Subcutaneous adipose tissue (tissue), 4 donors: ENCODE results near the gene PTPRN2. TPM values are rescaled to one million over a fixed set of nuclear protein-coding genes. Genes with fewer than 3 reads are reported as not detected.

Source experiments
- total RNA-seq, 4 donors: library from RNA; depleted of rRNA; stranded (reverse); fragments of >200 nt; gene quantifications; one replicate each; pipeline ENCODE4 v1.1.0, GENCODE V29; 2016
- TF ChIP-seq, protein P1 (sequence below): fragments of 450-650 bp; IDR thresholded peaks from one replicate; pipeline ENCODE4 v1.5.1; 2016; ENCODE audit warnings: low read depth, mild to moderate bottlenecking, control low read depth, antibody characterized with exemption, moderate library complexity

The PTPRN2 gene
- total RNA-seq, 4 donors from 2014 or later, result 2.0 to 4.6 (median 3.7) TPM

- TF ChIP-seq, protein P1, sequence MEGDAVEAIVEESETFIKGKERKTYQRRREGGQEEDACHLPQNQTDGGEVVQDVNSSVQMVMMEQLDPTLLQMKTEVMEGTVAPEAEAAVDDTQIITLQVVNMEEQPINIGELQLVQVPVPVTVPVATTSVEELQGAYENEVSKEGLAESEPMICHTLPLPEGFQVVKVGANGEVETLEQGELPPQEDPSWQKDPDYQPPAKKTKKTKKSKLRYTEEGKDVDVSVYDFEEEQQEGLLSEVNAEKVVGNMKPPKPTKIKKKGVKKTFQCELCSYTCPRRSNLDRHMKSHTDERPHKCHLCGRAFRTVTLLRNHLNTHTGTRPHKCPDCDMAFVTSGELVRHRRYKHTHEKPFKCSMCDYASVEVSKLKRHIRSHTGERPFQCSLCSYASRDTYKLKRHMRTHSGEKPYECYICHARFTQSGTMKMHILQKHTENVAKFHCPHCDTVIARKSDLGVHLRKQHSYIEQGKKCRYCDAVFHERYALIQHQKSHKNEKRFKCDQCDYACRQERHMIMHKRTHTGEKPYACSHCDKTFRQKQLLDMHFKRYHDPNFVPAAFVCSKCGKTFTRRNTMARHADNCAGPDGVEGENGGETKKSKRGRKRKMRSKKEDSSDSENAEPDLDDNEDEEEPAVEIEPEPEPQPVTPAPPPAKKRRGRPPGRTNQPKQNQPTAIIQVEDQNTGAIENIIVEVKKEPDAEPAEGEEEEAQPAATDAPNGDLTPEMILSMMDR, result no peak
These were observed 659.3 kb downstream of the PTPRN2 start for GRCh38 chr7:157928171-157928794.

GRCh38 chr7:157927313-157927925 is 660.2 kb downstream of the PTPRN2 start:
- TF ChIP-seq, protein P1, result no peak

DNA sequence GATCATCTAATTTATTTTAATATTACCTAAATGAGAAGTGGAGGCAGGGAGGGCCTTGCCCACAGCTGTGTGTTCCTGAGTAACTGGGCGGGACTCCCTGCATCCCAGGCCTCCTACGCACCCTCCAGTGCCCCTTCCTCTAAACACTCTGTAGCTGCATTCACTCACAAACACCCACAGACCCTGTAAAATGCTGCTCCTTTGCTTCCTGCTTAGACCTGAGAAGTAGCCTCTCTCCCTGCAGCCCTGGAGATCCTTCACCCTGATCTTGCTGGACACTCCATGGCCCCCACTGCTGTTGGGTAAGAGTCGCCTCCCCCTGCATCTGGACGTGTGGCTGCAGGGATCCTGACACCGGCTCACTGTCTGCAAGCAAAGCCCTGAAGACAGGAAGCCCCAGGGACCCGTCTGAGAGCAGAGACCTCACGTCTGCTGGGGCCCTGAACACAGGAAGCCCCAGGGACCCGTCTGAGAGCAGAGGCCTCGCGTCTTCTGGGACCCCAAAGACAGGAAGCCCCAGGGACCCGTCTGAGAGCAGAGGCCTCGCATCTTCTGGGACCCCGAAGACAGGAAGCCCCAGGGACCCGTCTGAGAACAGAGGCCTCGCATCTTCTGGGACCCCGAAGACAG is 661.0 kb downstream of the PTPRN2 start:
- TF ChIP-seq, protein P1, result no peak

GRCh38 chr7:157926107-157926506 is 661.5 kb downstream of the PTPRN2 start:
- TF ChIP-seq, protein P1, result no peak

GRCh38 chr7:157925383-157925875 is 662.2 kb downstream of the PTPRN2 start:
- TF ChIP-seq, protein P1, result no peak

GRCh38 chr7:157923903-157924630 is 663.6 kb downstream of the PTPRN2 start:
- TF ChIP-seq, protein P1, result no peak

DNA sequence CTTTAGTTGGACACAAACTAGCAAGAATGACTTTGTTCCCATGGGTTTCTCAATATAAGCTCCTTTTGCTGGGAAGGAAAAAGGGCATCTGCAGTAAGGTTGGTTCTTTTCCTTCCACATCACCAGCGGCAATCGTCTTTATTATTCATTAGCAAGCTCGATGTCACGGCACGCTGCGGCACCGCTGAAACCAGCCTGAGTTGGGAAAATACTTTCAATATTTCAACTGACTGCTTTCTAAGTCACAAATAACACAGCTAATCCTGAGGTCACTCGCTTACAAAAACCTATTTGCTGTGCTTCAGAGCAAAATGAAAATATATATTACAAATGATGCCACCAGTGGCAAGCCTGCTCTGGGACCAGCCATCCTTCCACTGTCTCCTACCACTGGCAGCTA is 665.0 kb downstream of the PTPRN2 start:
- TF ChIP-seq, protein P1, result no peak
